Activated CD4-positive, alpha-beta T cell treated with anti-CD3 and anti-CD28 coated beads for 24 hours (primary cell): ENCODE data around the gene USP15.

ENCODE experiments used
- DNase-seq, 2 donors: peaks; one replicate each; pipeline ENCODE4 v3.0.0-alpha.2; 2020; ENCODE audit warnings: low read depth in 2 of 2

USP15 gene

GRCh38 chr12:62259993-62260732 lies at the start of gene USP15:
TSS of gene USP15 (plus strand) at chr12:62260404. CDS start at chr12:62260415, 11 bp downstream.
- peak; percentile 87 to 95 for DNase-seq

- DNase-seq: peak; percentile 20 to 38
These were observed 49.8 kb upstream of the USP15 start for GRCh38 chr12:62210422-62210821.

DNA sequence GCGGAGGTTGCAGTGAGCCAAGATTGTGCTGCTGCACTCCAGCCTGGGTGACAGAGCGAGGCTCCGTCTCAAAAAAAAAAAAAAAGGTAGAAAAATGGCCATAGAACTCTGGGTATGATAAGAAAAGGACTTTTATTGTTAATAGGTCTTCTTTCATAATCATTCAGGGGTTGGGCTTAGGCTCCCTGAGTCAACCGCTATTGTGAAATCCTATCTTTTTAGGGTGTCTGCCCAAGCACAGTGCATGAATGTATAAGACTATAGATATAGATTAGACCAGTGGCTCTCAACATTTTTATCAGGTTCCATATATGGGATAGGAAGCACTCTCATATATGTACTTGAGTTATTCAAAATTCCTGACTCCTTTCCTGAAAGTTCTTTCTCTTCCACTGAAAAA lies 48.7 kb upstream of the USP15 start:
- no peak for DNase-seq

DNA sequence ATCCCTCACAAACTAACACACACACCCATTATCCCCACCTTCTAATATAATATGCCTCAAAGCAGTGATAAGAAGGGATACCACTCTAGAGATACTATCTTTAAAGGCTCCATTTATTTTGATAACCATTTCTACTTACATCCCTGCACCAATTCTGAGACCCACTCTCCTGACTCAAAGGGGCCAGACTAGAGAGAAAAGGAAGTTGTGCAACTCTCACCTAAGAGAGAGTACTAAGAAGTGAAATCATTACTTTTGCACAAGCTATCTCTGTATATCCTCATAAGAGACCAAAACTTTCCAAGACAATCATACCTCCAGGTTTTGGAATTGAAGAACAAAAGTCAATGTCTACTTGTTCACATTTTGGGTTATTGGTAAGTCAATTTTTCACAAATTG lies 45.4 kb upstream of the USP15 start:
- no peak for DNase-seq

- DNase-seq: no peak
These were observed 44.7 kb upstream of the USP15 start for GRCh38 chr12:62215506-62215905.

- DNase-seq: no peak
These were observed 42.6 kb upstream of the USP15 start for GRCh38 chr12:62217466-62218194.

- no peak for DNase-seq
These were observed 39.1 kb upstream of the USP15 start for GRCh38 chr12:62221107-62221506.

DNA sequence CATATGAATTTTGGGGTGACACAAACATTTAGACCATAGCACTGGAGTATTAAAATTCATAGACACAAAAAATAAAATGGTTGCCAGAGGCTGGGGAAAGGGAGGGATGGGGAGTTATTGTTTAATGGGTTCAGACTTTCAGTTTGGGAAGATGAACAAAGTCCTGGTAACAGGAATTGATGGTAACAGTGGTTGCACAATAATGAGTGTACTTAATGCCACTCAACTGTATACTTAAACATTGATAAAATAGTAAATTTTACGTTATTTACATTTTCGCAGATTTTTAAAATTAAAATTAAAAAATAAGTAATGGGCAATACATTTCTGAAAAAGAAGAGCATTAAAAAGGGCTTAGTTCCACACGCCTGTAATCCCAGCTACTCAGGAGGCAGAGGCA lies 35.6 kb upstream of the USP15 start:
- no peak for DNase-seq

DNA sequence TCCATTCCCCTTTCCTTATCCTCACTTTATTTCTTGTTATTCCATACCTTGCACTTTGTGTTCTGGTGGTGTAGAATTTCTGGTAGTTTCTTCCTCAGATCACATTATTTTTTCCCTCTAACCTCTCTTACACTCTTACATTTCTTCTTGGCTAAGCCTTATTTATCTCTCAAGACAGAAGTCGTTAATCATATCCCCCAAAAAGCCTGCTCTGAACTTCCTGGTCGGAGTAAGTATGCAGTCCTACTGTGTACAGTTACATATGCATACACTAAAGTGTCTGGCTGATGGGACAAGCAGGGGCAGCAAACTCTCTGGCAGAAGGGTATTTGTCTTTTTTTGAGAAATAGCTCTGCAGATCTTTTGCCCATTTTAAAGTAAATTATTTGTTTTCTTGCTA lies 33.1 kb upstream of the USP15 start:
- DNase-seq: no peak

DNA sequence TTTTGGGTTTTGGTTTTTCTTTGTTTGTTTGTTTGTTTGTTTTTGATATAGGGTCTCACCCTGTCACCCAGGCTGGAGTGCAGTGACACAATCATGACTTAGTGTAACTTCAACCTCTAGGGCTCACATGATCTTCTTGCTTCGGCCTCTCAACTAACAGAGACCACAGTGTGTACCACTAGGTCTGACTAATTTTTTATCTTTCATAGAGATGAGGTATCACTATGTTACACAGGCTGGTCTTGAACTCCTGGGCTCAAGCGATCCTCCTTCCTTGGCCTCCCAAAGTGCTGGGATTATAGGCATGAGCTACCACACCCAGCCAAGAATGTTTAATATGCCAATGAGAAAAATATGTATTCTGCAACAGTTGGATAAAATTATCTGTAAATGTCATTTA lies 29.6 kb upstream of the USP15 start:
- no peak for DNase-seq

DNA sequence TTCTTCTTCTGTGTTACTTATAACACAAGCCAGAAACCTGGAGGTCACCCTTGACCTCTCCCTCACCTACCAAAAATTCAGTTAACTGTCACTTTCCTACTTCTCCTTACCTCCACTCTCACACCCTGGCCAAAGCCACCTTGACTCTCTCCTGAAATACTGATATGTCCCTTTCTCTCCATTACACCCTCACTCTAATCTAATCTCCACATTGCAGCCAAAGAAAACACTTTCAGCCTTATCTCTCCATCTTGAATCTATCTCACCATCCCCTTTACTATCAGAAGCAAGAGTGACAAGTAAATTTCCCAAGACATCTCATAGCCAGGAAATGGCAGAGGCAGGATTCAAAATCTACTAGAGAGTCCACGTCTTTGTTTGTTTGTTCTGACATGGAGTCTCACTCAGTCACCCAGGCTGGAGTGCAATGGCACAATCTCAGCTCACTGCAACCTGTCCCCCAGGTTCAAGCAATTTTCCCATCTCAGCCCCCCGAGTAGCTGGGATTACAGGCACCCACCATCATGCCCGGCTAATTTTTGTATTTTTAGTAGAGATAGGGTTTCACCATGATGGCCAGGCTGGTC lies 28.0 kb upstream of the USP15 start:
- no peak for DNase-seq

GRCh38 chr12:62233805-62234204 lies 26.4 kb upstream of the USP15 start:
- no peak for DNase-seq

DNA sequence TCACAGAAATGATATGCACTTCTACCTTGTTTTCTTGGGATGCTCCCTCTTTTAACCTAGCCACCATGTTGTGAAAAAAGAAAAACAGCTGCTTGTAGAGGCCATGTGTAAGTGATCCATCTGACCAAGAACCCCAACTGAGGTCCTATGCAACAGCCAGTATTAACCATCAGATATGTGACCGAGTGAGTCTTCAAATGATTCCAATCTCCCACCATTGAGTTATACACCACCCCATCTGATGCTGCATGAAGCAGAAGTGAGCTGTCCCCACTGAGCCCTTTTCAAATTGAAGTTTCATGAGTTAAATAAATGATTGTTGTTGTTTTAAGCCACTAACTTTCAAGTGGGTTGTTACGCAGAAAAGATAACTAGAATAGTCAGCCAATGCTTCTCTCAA lies 20.6 kb upstream of the USP15 start:
- no peak for DNase-seq

- no peak for DNase-seq
These were observed 12.7 kb upstream of the USP15 start for GRCh38 chr12:62247281-62248045.

GRCh38 chr12:62248873-62249272 lies 11.3 kb upstream of the USP15 start:
- no peak for DNase-seq

DNA sequence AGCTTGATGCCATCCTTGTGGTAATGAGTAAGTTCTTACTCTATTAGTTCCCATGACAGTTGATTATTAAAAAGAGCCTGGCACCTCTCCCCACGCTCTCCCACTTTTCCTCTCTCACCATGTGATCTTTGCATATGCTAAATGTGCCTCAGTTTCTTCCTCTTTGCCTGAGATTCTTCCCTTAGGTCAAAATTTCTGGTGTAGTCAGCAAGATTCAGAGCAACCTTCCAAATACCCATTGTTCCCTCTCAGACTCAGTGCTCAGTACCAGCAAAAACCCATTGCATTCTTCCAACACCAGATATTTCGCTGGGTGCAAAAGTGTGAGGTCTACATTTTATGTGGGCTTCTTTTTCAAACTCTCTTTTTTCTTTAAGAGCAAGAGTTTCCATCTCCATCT lies 10.8 kb upstream of the USP15 start:
- no peak for DNase-seq

GRCh38 chr12:62250671-62251608 lies 9.3 kb upstream of the USP15 start:
- no peak for DNase-seq

DNA sequence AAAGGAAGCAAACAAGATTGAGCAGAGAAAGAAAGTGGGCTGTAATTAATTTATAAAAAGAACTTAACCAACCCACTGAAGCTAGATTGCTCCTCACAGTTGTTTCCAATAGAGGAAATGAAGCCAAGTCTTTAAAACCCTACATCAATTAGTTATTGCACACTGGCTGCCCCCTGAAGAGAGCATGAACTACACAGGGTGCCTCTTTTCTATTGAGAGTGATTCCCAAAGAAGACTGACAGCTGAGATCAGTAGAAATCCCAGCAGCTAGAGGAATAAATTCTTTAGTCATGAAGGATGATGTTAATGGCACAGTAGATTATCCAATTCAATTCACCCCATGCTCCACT lies 8.6 kb upstream of the USP15 start:
- DNase-seq: no peak

- DNase-seq: no peak
These were observed 7.6 kb upstream of the USP15 start for GRCh38 chr12:62252576-62252975.

GRCh38 chr12:62254967-62255366 lies 5.2 kb upstream of the USP15 start:
- no peak for DNase-seq

GRCh38 chr12:62256408-62257096 lies 3.7 kb upstream of the USP15 start:
- peak; percentile 54 to 59 for DNase-seq
